Stimulated activated CD4-positive, alpha-beta T cell treated with anti-CD3 and anti-CD28 coated beads, Interleukin-4, amount 100 ng/mL, for 48 hours (primary cell): ENCODE data around the gene GRID1.

ENCODE experiments used
- DNase-seq, 2 donors: peaks; one replicate each; pipeline ENCODE4 v3.0.0-alpha.2; 2020; ENCODE audit warnings: low read depth in 2 of 2

The GRID1 gene

DNA sequence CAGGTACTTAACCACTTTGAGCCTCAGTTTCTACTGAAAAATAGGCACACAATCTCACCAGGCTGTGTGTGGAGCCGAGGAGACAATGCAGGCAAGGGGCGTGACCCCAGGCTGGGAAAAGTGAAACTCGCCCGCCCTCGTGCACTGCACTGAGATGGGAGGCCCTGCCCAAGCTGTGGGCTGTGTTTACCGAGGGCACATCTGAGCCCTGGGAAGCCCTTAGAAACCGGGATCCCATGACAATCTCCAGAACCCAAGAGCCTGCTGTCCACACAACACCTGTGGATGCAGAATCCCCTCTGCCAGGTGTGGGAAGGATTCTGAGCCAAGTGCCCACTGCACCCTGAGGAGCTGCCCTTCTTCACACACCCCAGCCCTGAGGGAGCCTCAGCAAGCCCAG is 198.3 kb downstream of the GRID1 start:
- no peak for DNase-seq

DNA sequence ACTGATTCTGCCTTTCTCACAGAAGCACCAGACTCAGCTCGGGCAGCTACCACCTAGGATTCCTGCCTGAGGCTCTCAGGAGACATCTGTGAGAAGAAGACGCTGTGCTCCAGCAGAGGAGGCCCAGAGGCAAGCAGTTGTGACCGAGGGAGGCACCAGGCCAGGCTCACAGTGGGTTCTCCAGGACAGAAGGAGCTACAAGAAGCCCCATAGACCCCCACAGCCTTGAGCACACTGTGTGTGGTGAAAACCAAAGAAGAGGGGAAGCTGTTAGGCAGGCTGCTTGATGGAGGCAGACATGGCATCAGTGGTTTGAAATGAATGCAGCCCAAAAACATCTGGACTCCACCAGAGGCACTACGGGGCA is 198.8 kb downstream of the GRID1 start:
- DNase-seq, result no peak

DNA sequence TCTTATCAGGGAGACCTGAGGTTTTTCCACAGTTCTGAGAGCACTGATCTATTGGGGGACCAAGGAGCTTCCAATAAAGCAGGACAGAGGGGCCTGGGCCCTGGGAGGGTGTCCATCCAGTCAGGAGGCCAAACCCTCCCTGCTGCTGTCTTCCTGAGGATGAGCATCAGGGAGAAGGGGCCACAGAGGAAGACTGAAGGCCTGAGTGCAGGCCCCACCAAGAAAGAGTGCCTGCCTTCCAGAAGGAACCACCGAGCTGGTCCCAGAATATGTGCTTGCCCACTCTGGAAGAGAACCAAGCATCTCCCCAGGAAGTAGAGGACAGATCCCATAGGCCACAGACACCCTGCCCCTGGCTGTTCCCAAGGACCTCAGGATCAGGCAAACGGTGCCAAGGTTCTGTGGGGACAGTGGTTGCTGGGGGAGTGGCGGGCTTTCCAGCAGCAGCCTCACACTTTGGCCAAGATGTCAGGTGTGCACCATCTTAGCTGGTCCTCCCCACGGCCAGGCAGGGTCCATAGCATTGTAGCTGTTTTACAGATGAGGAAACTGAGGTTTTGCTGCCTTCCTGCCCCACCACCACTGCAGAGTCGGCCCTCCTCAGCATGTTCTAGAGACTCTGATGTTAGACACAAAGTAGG is 199.4 kb downstream of the GRID1 start:
- no peak for DNase-seq

DNA sequence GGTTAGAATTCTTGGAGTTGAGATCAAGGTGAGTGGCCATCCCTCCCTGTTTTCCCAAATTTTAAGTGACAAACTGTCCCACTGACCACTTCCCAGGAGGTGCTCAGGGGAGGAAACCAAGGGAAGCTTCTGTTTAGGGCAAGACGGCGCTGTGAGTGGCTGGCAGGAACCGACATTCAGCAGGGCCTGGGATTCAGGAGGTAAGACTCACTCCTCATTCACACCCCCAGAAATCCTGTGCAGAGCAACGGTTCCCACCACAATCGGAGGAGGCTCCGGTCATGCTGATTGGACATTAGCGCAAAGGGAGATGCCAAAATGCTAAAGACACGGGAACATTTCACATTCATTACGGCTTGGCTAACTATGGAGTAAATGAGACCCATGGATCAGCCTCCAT is 200.9 kb downstream of the GRID1 start:
- no peak for DNase-seq

DNA sequence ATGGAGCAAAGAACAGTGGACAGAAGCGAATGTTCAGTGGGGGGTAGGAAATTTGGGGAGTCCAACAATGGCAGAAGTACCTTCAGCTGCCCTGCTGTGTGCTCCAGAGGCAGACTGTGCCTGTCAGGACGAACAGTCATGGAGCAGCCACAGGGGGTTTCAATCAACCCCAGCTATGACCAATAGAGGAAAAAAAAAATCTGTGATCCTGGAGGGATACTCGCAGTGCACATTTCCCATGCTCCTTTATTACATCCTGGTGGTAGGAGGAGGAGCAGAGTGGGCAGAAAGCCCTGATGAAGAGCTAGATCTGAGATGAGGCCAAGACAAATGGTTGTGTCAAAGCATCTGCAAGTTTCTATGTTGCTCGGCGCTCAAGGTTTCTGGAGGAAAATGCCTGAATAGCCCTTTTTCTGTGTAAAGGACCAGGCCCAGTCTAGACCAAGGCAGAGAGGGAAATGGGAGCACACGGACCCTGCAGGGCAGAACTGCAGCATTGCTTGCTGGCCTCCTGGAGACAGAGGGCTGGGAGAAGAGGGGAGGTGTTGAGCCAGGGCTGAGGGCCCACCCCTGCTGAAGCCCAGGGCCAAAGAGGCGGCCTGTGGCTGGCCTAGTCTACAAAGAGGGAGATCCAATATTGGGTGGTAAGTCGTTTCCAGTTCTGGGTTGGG is 201.5 kb downstream of the GRID1 start:
- DNase-seq, result no peak

DNA sequence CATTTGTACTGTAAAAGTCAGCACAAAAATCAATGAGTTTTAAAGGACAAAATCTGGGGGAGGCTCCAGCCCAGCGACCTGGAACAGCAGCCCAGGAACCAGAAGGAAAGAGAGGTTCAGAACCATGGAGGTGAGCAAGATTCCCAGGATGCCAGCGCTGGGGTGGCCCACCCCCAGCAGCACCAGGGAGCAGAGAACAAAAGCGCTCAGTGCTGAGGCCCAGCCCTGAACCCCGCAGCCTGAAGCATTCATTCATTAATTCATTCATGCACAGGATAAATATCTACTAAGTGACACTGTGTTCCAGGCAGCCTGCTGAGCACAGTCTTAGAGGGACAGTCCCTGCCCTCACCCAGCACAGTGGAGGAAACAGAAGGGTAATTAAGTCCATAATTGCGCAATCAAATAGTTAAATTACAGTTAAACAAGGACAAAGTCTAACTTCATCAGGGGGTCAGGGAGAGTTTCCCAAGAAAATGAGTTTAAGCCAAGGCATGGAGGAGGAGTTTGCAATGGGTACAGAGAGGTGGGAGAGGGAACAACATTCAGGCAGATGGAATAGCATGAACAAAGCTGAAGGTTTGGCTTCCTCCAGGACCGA is 202.3 kb downstream of the GRID1 start:
- no peak for DNase-seq

DNA sequence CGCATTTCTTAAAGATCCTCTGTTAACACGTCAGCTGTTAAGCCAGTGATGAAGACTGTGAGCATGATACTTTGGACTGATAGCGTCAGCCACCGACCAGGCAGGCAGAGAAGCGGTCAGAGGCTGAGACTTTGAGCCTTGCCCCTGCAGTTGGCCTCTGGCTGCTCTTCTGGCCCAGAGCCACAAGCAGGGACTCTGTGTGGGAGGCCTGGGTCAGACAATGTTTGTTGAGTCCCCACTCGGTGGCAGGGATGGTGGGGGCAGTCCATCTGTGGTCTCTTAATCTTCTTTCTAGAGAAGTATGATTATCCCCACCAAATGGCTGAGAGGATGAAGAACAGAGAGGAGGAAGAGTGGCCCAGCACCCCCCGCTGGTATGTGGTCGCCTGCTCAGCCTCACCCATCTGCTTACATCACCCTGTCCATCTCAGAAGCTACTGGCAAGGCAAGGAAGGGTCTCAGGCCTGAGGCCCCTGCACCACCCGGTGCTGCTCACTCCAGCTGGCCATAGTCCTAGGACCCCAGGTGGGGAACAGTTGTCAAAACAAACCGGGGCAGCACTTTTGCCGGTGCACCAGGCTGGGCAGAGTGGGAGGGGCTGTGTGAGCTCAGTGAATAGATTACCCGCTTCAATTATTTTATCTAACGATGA is 202.9 kb downstream of the GRID1 start:
- no peak for DNase-seq

DNA sequence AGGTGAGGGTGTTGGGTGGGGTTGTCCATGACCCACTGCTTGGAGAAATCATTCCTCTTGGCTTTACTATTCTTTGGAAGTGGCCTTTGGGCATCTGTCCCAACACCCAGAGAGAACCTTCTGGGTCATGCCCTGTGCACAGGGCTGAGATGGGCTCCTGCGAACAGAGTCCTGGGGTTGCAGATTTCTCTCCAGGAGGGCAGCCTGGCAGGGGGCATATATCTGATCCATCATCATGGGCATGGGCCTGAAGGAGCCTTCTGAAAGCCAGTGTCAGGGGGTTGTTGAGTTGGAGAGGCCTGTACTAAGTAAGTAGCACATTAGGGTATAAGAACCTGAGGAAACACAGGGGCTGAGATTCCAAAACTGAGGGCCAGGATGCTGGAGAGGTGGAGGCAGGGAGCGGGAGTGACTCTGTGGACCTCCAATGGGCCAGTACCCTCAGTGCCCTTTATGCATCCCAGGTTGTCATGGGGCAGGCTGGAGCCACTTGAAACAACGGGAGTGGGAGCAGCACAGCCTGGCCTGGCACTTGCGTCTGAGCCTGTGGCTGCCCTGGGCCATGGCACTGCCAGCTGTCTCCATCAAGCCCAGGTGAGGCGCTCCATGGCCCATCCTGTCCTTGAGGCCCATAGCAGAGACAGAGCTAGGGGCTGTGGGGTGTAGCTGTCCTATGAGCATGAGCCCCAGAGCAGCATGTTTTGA is 203.7 kb downstream of the GRID1 start:
- no peak for DNase-seq

DNA sequence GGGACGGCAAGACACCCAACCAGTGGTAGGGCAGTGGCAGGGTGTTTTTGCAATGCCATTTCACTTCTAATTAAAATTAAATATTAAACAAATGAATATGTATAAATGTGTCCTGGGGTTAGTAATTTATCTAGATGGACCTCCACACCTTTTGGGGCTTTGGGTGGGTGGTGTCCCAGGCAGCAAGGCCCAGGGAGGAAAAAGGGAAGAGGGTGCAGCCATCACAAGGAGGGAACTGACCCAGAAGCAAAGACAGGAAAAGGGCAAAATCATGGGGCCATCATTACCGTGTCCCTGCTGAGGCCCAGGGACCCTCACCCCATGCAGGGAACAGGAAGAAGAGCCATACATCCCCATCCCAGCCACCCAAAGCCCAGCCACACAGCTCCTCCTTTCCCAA is 204.6 kb downstream of the GRID1 start:
- no peak for DNase-seq

DNA sequence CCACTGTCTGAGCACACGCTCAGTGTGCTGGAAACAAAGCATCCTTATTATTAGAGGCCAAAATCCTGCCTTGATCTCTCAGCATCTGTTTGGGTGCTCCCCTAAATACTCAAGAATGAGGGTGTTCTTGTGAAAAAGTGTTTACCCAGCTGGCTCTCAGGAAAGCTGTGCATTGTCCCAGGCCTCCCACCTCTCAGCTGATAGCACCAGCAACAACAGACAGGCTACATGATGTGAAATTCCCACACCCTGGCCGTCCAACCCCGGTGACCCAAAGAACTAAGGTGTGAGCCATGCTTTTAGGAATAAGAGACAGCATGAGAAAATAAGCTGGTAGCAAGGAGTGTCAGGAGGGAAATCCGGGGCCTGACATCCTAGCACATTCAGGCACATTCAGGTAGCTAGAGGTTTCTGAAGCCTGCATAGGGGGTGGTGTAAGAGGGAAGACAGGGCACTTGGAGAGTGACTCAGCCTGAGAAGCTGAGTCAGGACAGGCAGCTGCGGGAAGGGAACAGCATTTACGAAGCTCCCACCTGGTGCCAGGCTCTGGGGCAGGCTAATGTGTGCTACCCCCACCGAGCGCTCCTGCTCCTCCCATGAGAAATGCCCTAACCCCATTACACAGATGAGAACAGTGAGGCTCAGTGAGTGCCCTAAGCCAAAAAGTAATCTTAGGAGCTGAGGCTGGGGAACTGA is 205.6 kb downstream of the GRID1 start:
- no peak for DNase-seq

DNA sequence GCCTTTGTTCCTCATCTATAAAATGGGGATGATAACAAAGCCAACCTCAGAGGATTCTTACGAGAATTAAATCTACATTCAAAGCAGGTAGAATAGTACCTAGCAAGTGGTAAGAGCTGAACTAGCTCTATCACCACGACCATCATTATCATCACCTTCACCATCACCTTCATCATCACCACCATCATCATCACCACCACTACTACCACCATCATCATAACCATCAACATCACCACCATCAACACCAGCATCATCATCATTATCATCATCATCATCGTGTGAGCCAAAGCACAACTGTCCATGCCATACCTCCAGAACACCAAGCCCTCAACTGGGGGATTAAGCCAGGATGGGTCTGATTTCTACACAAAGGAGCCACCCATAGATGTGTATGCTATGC is 206.8 kb downstream of the GRID1 start:
- no peak for DNase-seq

DNA sequence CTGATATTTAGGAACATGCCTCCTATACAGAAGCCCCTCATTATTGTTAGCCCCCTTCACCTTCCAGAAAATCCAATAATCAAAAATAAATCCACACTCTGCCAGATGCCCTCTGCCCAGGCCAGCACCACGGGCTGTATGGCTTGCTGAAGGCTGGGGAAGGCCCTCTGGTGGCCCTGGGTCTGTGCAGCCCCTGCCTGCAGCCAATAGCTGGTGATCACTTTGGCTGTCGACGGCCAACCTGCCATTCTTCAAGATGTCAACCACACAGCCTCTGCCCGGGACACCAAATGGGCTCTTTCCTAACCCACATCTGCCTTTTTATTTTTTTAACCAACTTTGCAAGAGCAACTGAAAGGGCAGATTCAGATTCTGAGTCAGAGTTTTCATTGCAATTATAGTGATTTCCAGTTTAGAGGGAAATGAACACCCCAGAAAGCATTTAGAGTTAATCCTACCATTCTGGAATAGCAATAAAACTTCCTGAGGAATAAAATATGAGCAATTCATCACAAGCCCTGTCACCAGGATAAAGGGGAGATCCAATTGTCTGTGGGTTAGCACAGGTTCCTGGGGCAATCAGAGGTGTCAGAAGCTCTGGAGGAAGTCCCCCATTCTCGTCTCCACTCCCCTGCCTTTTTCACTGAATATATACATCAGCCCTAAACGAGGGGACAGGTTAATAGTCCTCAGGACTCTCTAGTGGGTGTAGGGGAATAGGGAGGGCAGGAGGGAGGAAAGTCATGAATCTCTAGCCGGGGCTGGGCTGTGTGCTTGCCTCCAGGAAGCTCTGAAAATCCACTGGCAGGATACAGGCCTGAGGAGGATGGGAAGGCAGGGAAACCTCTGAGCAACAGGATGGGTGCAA is 211.3 kb downstream of the GRID1 start:
- DNase-seq, result no peak

DNA sequence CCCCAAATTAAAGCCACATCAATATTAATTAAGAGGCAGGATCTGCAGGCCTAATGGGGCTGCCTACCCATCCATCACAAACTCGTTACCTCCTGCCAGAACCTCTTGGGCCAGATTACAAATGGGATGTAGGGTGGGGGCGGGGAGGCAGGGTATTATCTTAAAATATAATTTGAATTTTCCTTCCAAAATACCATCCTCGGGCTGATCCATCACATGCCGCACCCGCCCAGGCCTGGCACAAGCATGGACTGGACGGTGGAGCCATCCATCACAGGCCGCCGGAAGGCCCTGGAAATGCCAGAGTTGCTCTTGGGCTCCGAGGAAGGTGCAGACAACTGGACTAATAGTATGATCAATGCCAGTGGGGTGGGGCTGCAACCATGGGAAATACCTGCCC is 212.8 kb downstream of the GRID1 start:
- no peak for DNase-seq

DNA sequence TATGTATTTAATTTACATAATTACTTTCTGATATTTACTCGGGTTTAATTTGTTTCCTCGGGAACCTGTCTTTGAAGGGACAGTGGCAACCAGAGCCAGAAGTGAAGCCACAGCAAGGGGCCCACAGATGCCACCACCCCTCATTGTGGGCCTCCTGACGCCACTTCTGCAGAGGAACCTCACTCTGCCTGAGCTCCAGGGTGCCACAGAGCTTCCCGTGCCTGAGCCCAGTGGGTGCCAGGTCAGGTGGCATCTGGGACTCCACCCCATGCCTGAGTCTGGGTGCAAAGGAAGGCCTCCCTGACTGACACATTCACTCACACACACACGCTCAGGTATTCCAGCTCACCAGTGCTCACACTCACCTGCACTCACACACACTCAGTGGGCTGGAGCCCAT is 213.7 kb downstream of the GRID1 start:
- DNase-seq, result no peak

DNA sequence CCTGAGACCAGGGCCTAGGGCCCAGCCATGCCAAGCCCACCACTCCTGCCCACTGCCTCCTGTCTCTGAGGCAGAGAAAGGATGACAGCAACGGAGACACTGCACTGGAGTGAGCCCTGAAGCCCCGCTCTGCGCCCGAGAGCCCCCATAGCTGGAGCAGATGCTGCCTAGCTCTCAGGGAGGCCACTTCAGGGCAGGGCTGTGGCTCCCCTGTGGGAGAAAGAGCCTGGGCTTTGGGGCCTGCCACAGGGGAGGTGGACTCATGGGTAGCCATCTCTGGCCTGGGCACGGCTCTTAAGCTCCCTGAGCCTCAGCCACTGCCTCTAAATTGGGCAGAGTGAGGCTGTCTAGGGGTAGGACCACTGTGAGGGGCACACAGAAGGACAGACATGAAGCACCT is 214.2 kb downstream of the GRID1 start:
- DNase-seq, result no peak

DNA sequence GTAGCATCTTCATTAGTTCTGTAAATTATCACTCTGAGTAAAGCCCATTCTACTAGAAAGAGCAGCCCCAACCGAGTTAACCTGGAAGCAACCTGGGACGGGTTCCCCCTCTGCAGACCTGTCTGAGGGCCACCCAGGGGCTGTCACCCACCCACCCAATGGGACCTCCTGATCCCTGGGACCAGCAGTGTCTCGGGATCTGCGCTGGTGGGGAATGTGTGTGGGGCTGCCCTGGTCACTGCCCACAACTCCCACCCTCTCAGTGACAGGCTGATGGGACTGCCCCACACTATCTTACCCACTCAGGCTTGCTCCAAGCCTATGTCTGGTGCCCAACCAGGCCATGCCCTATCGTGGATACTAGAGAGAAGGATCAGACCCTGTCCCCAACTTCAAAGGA is 215.0 kb downstream of the GRID1 start:
- DNase-seq, result no peak

DNA sequence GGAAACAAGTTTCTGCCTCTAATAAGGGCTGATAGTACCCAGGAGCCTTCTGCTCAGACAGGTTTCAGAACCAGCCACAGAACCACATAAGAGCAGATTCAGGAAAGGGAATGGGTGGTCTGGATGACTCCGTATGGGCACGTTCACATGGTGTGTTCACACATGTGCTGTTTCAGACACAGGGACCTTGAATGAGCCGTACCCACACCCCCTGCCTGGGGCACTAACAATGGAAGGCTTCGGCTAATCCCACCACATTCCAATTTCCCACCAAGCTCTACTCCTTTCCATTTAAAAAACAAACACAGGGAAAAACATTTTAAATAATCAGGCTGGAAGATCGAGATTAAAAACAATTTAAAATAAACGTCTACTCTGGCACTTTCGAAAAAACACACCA is 217.3 kb downstream of the GRID1 start:
- DNase-seq, result no peak

DNA sequence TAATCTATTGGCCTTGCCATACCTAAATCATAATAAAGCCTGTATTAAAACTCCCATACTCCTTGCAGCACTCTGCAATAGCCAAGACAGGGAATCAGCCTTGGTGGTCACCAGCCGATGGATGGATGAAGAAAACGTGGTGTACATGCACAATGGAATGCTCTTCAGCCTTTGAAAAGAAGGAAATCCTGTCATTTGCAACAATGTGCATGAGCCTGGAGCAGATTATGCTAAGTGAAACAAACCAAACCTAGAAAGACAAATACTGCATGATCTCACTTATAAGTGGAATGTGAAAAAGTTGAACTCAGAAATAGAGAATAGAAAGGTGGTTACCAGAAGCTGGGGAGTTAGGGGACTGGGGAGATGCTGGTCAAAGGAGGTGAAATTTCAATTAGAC is 218.5 kb downstream of the GRID1 start:
- DNase-seq, result no peak

DNA sequence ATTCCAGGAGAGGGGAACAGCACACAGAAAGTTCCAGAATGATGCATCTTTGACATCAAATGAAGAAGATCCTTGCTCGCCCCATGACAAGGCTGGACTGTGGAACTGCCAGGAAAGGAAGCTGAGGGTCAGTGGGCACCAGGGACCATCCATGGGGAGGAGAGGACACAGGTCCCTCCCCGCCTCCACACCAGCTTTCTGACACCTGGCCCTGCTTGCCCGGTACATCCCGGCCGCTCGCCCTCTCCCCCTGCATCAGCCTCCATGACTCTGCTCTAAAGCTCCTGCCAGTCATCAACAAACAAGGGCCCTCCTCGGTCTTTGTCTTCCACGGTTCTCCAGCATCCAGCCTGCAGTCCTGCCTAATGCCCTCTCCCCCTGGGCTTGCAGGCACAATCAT is 222.3 kb downstream of the GRID1 start:
- no peak for DNase-seq

DNA sequence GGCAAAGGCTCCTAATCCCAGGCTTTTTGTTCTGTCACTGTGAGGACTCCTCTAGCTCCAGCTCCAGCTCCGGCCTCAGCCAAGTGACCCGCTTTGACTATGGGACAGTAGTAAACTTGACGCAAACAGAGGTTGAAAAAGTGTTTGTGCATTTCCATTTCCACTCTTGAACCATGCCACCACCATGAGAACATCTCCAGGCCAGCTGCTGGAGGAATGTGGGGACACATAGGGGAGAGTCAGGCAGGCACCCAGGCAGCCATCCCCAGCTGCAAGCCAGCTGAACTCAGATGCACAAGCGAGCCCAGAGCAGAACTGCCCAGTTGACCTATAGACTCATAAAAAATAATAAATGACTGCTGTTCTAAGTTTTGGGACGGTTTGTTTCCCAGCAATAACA is 224.7 kb downstream of the GRID1 start:
- no peak for DNase-seq
